ENCODE results near the gene ABCC3. TPM values are rescaled to one million over a fixed set of nuclear protein-coding genes. Genes with fewer than 3 reads are reported as not detected.

ABCC3 gene
- polyA plus RNA-seq, 5 donors = 27.4 to 61.4 (median 39.5) TPM

GRCh38 chr17:50625032-50625871, 9.4 kb upstream of the ABCC3 start:
- DNase-seq = no peak

- DNase-seq = peak; percentile 62 to 68
These were observed 8.6 kb upstream of the ABCC3 start for GRCh38 chr17:50626037-50626574.

GRCh38 chr17:50627036-50627781, 7.5 kb upstream of the ABCC3 start:
- DNase-seq = no peak

GRCh38 chr17:50627782-50628601, 6.7 kb upstream of the ABCC3 start:
- DNase-seq = peak; percentile 52 to 63

GRCh38 chr17:50629902-50630301, 4.8 kb upstream of the ABCC3 start:
- no peak for DNase-seq

- DNase-seq = no peak
These were observed 4.0 kb upstream of the ABCC3 start for GRCh38 chr17:50630524-50631194.

- no peak for DNase-seq
These were observed 3.3 kb upstream of the ABCC3 start for GRCh38 chr17:50631195-50631907.

- no peak for DNase-seq
These were observed 2.6 kb upstream of the ABCC3 start for GRCh38 chr17:50631908-50632571.

- no peak for DNase-seq
These were observed 2.0 kb upstream of the ABCC3 start for GRCh38 chr17:50632637-50633036.

- DNase-seq = no peak
These were observed 998 bp upstream of the ABCC3 start for GRCh38 chr17:50633683-50634082.

- DNase-seq = no peak
These were observed 442 bp downstream of the ABCC3 start for GRCh38 chr17:50634915-50635731.

GRCh38 chr17:50635732-50635981, 976 bp downstream of the ABCC3 start:
- DNase-seq = no peak

- DNase-seq = no peak
These were observed 1.5 kb downstream of the ABCC3 start for GRCh38 chr17:50635982-50636803.

- DNase-seq = no peak
These were observed 2.1 kb downstream of the ABCC3 start for GRCh38 chr17:50636804-50637195.

- no peak for DNase-seq
These were observed 3.3 kb downstream of the ABCC3 start for GRCh38 chr17:50637829-50638605.

- no peak for DNase-seq
These were observed 3.9 kb downstream of the ABCC3 start for GRCh38 chr17:50638606-50638965.

GRCh38 chr17:50638966-50639713, 4.5 kb downstream of the ABCC3 start:
- DNase-seq = peak; percentile 89 to 90

All from right lung (tissue), 5 donors.